ENCODE results near the gene PRSS12.
"Not testable (repeated sequence)": the region's sequence is repeated elsewhere in the genome, so short reads cannot be mapped to it uniquely, and the experiment has no call there.

The PRSS12 gene

GRCh38 chr4:118278473-118279274 is 74.1 kb downstream of the PRSS12 start:
- TF ChIP-seq, protein P1, sequence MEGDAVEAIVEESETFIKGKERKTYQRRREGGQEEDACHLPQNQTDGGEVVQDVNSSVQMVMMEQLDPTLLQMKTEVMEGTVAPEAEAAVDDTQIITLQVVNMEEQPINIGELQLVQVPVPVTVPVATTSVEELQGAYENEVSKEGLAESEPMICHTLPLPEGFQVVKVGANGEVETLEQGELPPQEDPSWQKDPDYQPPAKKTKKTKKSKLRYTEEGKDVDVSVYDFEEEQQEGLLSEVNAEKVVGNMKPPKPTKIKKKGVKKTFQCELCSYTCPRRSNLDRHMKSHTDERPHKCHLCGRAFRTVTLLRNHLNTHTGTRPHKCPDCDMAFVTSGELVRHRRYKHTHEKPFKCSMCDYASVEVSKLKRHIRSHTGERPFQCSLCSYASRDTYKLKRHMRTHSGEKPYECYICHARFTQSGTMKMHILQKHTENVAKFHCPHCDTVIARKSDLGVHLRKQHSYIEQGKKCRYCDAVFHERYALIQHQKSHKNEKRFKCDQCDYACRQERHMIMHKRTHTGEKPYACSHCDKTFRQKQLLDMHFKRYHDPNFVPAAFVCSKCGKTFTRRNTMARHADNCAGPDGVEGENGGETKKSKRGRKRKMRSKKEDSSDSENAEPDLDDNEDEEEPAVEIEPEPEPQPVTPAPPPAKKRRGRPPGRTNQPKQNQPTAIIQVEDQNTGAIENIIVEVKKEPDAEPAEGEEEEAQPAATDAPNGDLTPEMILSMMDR (IDR thresholded peaks at IDR 0.05; ENCODE audit: extremely low read depth, missing control alignments): no peak
- peak; percentile 95 for DNase-seq (ENCODE audit: low spot score)

- DNase-seq (ENCODE audit: low spot score): no peak
- TF ChIP-seq, protein P1 (IDR thresholded peaks at IDR 0.05; ENCODE audit: extremely low read depth, missing control alignments): no peak
Measured at GRCh38 chr4:118277243-118277642, 75.6 kb downstream of the PRSS12 start.

- TF ChIP-seq, protein P1 (IDR thresholded peaks at IDR 0.05; ENCODE audit: extremely low read depth, missing control alignments): no peak
- DNase-seq (ENCODE audit: low spot score): no peak
Measured at GRCh38 chr4:118276580-118276979, 76.2 kb downstream of the PRSS12 start.

DNA sequence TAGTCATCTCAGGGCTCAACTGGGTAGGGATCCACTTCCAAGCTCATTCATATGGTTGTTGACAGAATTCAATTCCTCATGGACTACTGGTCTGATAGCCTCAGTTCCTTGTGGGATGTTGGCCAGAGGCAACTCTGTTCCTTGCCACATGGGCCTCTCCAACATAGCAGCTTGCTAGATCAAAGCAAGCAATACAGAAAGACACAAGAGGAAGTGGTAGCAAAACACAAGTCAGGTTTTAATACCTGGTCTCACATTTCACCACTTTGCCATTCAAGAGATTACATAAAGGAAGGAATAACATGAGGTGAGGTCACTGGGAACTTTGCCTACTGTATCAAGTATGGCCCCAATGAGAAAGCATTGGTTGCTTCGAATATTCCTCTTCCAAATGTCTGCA is 79.2 kb downstream of the PRSS12 start:
- DNase-seq (ENCODE audit: low spot score): no peak
- TF ChIP-seq, protein P1 (IDR thresholded peaks at IDR 0.05; ENCODE audit: extremely low read depth, missing control alignments): no peak

DNA sequence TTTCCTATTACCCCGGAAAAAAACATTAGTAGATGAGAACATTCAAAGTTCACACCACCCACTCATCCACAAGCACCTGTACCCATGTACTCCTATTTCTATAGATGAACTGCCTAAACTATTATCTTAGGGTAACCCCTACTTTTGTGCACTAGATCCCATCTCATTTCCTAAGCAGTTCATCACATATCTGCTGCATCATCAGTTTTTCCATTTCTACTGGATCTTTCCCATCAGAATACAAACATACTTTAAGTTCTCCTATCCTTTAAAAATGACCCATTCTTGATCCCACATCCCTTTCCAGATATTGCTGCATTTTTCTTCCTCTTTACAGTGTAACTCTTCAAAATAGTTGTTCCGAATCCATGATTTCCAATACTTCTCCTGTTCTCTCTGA is 81.0 kb downstream of the PRSS12 start:
- DNase-seq (ENCODE audit: low spot score): no peak

DNA sequence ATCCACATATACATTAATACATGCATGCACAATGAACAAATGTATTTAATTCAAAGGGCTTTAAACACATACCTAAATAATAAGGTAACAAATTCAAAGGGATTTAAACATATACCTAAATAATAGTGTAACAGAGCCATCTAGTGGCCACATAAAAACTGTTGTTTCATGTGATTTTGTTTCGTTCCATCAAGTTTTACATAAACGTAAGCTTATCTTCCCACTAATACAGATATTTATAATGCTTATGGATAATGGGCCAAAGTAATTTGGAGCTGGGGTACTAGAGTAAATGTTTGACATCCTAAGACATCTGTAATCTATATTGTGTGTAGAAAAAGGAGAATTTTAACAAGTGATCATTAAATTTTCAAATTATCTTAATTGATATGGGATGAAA is 82.3 kb downstream of the PRSS12 start:
- TF ChIP-seq, protein P1 (IDR thresholded peaks at IDR 0.05; ENCODE audit: extremely low read depth, missing control alignments): no peak
- DNase-seq (ENCODE audit: low spot score): peak; percentile 48

More for the DNA sequence above, 81.0 kb downstream of the PRSS12 start:
- TF ChIP-seq, protein P1 (IDR thresholded peaks at IDR 0.05; ENCODE audit: extremely low read depth, missing control alignments): no peak

- DNase-seq (ENCODE audit: low spot score): no peak
- TF ChIP-seq, protein P1 (IDR thresholded peaks at IDR 0.05; ENCODE audit: extremely low read depth, missing control alignments): no peak
Measured at GRCh38 chr4:118268780-118269179, 84.0 kb downstream of the PRSS12 start.

DNA sequence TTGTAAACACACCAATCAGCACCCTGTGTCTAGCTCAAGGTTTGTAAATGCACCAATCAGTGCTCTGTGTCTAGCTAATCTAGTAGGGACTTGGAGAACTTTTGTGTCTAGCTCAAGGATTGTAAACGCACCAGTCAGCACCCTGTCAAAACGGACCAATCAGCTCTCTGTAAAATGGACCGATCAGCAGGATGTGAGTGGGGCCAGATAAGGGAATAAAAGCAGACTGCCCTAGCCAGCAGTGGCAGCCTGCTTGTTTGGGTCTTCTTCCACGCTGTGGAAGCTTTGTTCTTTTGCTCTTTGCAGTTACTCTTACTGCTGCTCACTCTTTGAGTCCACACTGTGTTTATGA is 86.7 kb downstream of the PRSS12 start:
- not testable (repeated sequence) for DNase-seq (ENCODE audit: low spot score)

All from GM20000 (cell line).